HepG2 (cell line): ENCODE data around the gene TOR1AIP1. TPM values are rescaled to one million over a fixed set of nuclear protein-coding genes. Genes with fewer than 3 reads are reported as not detected.

Experiments
- DNMT1 ChIP-seq: sonication (generic); formaldehyde crosslinking; IDR thresholded peaks from 2 replicates; pipeline ENCODE4 v1.5.1; 2020; ENCODE audit warnings: mild to moderate bottlenecking, missing genetic modification reagents
- FOXO1 ChIP-seq: sonication (generic); formaldehyde crosslinking; IDR thresholded peaks from 2 replicates; pipeline ENCODE4 v1.4.0; 2020; ENCODE audit warnings: missing genetic modification reagents
- GABPB1 ChIP-seq: IDR thresholded peaks from 2 replicates; pipeline ENCODE4 v1.6.1; 2016; ENCODE audit warnings: mild to moderate bottlenecking, missing genetic modification reagents, moderate library complexity, missing compliant biosample characterization
- GLI4 ChIP-seq: sonication (generic); formaldehyde crosslinking; IDR thresholded peaks from 2 replicates; pipeline ENCODE4 v1.5.1; 2020; ENCODE audit warnings: missing genetic modification reagents, mild to moderate bottlenecking, moderate library complexity, borderline replicate concordance
- KDM3A ChIP-seq: IDR thresholded peaks from 2 replicates; pipeline ENCODE4 v1.6.1; 2018; ENCODE audit warnings: low read depth, missing compliant biosample characterization
- POGZ ChIP-seq: sonication (generic); formaldehyde crosslinking; IDR thresholded peaks from 2 replicates; pipeline ENCODE4 v1.4.0; 2020; ENCODE audit warnings: mild to moderate bottlenecking, missing genetic modification reagents
- PRDM10 ChIP-seq: sonication (generic); formaldehyde crosslinking; IDR thresholded peaks from 2 replicates; pipeline ENCODE4 v1.4.0; 2020; ENCODE audit warnings: low read depth, missing genetic modification reagents
- PRMT3 ChIP-seq: sonication (generic); formaldehyde crosslinking; IDR thresholded peaks from 2 replicates; pipeline ENCODE4 v1.8.1; 2022; ENCODE audit warnings: low read depth, mild to moderate bottlenecking, moderate library complexity, missing genetic modification reagents, borderline replicate concordance
- RXRB ChIP-seq: IDR thresholded peaks from 2 replicates; pipeline ENCODE4 v1.6.1; 2016; ENCODE audit warnings: borderline replicate concordance, missing genetic modification reagents, missing compliant biosample characterization
- SMAD9 ChIP-seq: sonication (generic); formaldehyde crosslinking; IDR thresholded peaks from 2 replicates; pipeline ENCODE4 v1.5.1; 2020; ENCODE audit warnings: mild to moderate bottlenecking, missing genetic modification reagents
- TCF7L2 ChIP-seq: IDR thresholded peaks from 2 replicates; pipeline ENCODE4 v1.6.1; 2011; ENCODE audit warnings: mild to moderate bottlenecking, low read depth, low read length, moderate library complexity
- ZNF639 ChIP-seq: conservative IDR thresholded peaks from 2 replicates; pipeline ENCODE4 v1.6.1; 2018; ENCODE audit warnings: missing genetic modification reagents
- ZNF646 ChIP-seq: sonication (generic); formaldehyde crosslinking; IDR thresholded peaks from 2 replicates; pipeline ENCODE4 v1.9.0; 2021; ENCODE audit warnings: mild to moderate bottlenecking, missing genetic modification reagents
- ZNF761 ChIP-seq: sonication (generic); formaldehyde crosslinking; conservative IDR thresholded peaks from 2 replicates; pipeline ENCODE4 v1.4.0; 2020; ENCODE audit warnings: mild to moderate bottlenecking, missing genetic modification reagents
- ZSCAN21 ChIP-seq: sonication (generic); formaldehyde crosslinking; IDR thresholded peaks from 2 replicates; pipeline ENCODE4 v1.8.0; 2022; ENCODE audit warnings: mild to moderate bottlenecking, missing genetic modification reagents, moderate library complexity, borderline replicate concordance
- polyA plus RNA-seq, 8 experiments: library from polyadenylated mRNA; depleted of rRNA in 3 of 8; stranded (reverse) in 7 of 8; unstranded in 1 of 8; fragments of >200 nt; fragmentation: Illumina TruSeq in 4 of 8; extraction: Trizol in 4 of 8; gene quantifications; 2 replicates each; pipeline versions ENCODE4 v1.2.1 to v1.2.3, GENCODE V29; 2011 to 2016; ENCODE audit warnings: low read depth in 4 of 8, missing spikeins in 1 of 8, mixed read lengths in 1 of 8; ENCODE audit not compliant: insufficient read depth in 1 of 8
- total RNA-seq, 5 experiments: library from RNA; depleted of rRNA; stranded (reverse); fragments of >200 nt; fragmentation: Illumina TruSeq; extraction: Trizol; gene quantifications; 2 replicates each; pipeline ENCODE4 v1.2.3, GENCODE V29; 2016; ENCODE audit warnings: low read depth in 1 of 5

The TOR1AIP1 gene
- total and polyA plus RNA-seq, 2 of the 13 experiments (the other 11 are each of a cell fraction or from before 2014, with no cell fraction given), result 15.6 to 29.0 TPM

- TF ChIP-seq ZSCAN21 (peak; percentile 81; the same call in 1 of the 2 replicates), POGZ (CRISPR knock-in tag) (peak; percentile 99), GABPB1 (peak; percentile 89), FOXO1 (peak; percentile 49; the same call in 1 of the 2 replicates), ZNF646 (CRISPR knock-in tag) (no peak), SMAD9 (0 out of 2 replicates have a peak, but pooled peaks have one; percentile 25), DNMT1 (CRISPR knock-in tag) (0 out of 2 replicates have a peak, but pooled peaks have one; percentile 92), PRMT3 (no peak), PRDM10 (peak; percentile 65), GLI4 (CRISPR knock-in tag) (no peak), RXRB (CRISPR knock-in tag) (peak; percentile 14; the same call in 1 of the 2 replicates), KDM3A (CRISPR knock-in tag) (peak; percentile 70; the same call in 1 of the 2 replicates), ZNF639 (CRISPR knock-in tag) (peak; percentile 82; the same call in 1 of the 2 replicates), ZNF761 (CRISPR knock-in tag) (0 out of 2 replicates have a peak, but pooled peaks have one; percentile 85), TCF7L2 (no peak)
Measured at GRCh38 chr1:179954493-179955286, 72.6 kb downstream of the TOR1AIP1 start, which contains the start of gene CEP350 (continued).
